HG03139 (cell line): Measurements from ENCODE around the gene GOLGB1.
A peak's percentile ranks its signal among the peaks of the same experiment; 100 is the strongest.
"Not testable (repeated sequence)": the region's sequence is repeated elsewhere in the genome, so short reads cannot be mapped to it uniquely, and the experiment has no call there.

Experiments used
- ATAC-seq: cut with Tn5 transposase; IDR thresholded peaks from one replicate; pipeline ENCODE4 v1.9.1; 2021; ENCODE audit not compliant: unreplicated experiment

Gene GOLGB1

GRCh38 chr3:121743106-121743505 is 6.4 kb downstream of the GOLGB1 start:
- not testable (repeated sequence) for ATAC-seq

- no peak for ATAC-seq
Observed at GRCh38 chr3:121740896-121741295, 8.6 kb downstream of the GOLGB1 start.

DNA sequence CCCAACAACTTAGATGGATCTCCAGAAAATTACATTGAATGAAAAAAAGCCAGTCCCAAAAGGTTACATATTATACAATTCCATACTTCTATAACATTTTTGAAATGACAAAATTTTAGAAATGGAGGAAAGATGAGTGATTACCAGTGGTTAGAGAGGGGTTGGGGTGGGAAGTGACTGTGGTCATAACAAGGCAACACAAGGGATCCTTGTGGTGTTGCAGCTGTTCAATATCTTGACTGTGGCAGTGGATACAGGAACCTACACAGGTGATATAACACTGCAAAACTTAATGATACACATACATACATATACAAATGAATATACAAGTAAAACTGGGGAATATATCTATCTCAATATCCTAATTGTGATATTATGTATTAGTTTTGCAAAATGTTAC is 9.6 kb downstream of the GOLGB1 start:
- ATAC-seq = no peak

GRCh38 chr3:121737644-121738043 is 11.9 kb downstream of the GOLGB1 start:
- ATAC-seq = no peak

DNA sequence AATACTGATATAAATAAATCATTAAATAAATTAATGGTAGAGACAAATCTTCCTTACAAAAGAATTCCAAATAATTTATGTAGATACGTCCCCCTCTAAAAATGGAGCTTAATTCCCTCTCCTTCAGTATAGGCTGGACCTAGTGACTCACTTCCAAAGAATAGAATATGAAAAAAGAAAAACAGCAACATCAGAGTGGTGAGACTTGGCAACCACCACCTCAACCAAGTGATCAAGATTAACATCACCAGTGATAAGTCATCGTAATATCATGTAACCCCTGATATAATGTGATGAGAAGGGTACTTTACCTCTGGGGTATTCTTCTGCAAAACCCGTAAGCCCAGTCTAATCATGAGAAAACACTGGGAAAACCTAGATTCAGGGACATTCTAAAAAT is 13.4 kb downstream of the GOLGB1 start:
- ATAC-seq = no peak

- peak; percentile 73 for ATAC-seq
Observed at GRCh38 chr3:121735047-121735696, 14.4 kb downstream of the GOLGB1 start.

DNA sequence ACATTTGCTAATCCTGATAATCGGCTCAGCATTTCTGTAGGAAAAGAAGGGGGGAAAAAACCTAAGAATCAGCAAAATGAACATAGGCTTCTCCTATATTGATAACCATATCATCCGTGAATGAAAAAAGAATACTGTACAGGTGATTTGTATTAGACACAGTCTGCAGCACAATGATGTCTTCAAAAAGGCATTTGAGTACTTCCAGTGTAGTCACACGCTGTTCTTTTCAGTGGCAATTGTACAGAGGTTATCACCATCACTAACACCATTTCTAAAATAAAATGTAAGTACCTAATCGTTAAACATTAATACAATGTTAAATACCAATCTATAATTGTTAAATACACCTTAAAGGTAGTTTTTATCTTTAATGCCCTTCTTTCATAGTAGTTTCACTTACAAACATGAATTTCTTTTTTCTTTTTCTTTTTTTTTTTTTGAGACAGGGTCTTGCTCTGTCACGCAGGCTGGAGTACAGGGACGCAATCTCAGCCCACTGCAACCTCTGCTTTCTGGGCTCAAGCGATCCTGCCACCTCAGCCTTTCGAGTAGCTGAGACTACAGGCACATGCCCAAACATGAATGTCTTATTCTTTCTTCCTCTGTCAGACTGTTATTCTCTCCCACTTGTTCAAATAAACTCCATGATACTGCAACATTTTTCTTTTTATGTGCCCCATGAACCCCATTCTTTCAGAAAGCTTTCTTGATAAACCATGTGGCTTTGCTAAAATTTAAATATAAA is 18.4 kb downstream of the GOLGB1 start:
- no peak for ATAC-seq

DNA sequence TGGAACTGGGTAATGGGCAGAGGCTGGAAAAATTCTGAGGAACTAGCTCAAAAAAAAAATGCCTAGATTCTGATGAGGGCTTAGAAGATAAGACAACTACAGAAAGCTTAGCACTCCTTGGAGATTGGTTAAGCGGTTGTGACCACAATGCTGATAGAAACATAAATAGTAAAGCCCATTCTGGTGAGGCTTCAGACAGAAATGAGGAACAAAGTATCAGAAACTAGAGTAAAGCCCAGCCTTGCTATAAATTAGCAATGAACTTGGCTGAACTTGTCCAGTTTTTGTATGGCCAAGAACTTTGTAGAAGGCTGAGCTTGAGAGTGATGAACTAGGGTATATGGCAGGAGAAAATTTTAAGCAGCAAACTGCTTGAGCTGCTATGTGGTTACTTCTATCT is 25.4 kb downstream of the GOLGB1 start:
- peak; percentile 88 for ATAC-seq

DNA sequence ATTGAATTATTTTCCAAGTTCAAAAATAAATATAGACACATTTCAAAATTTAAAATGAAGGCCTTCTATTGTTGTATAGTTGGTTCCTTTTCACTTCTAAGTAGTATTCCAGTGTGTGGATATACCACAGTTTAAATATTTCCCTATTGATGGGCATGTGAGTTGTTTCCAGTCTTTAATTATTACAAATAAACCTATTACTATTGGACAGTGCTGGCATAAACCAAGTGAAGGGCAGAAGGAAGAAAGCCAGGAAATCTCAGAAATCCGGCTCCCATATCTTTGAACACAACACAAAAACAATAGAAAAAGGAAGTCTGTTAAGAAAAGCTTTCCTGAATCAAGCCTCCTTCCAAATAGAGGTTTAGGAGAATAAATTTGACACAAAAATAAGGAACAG is 26.1 kb downstream of the GOLGB1 start:
- no peak for ATAC-seq

DNA sequence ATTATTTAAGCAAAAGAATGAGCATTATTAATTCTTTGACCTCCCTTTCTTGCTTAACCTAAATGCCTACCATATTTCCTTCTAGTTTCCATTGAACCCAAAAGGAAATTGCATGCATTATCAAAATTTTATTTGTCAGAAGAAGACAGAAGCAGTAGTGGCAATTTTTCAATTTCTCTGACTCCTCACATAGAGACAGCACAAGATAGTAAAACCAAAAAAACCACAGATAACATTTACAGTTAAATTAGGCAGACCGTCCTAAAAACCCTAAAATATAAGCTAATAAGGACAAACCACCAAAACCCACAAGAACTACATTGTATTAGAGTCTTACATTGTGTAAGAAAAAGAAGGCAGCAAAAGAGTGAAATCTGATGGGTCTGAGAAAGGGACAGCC is 27.1 kb downstream of the GOLGB1 start:
- ATAC-seq = no peak

DNA sequence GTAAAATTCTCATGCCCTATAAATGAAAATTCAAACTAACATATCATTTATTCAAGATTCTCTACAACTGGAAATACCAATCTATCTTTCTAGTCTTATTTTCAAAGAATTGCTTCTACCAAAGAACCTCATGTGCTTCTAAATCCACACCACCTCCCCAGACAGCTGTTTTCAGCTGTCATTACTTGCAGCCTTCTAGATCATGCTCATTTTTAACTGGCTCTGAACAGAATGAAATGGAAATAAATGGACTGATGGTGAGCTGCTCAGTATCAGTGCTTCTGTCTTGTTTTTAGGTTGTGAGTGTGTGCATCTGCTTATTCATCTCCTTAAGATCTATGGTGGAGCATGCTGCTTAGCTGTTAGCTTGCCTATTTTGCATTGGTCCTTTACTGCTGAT is 29.4 kb downstream of the GOLGB1 start:
- ATAC-seq = no peak

- ATAC-seq = no peak
Observed at GRCh38 chr3:121719423-121719822, 30.1 kb downstream of the GOLGB1 start.

DNA sequence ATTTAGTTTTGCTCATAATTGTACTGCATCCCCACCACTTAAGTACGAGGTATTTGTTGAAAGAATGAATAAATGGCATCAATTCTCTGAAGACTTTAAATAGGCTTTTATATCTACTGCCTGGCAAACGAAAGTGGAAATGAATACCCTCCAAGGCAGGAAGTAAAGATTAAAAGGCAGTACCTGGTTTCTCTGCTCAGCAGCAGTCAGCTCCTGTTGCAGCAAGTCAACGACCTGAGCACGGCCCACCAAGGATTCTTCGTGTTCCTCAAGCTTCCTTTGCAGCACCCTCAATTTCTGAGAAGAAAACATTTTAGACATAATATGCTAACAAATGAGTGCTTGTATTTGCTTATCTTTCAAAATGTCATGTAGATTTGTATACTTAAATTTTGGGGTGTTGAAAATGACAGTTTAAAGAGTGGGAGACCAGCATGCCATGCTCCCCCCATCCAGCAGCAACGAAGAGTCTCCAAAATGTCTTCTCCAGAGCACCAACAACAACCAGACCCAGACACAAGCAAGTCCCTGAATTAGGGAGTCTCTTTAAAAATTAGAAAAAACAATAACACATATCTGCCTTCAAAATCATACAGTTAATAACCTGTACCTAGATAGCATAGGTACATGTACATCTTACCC is 31.2 kb downstream of the GOLGB1 start:
- no peak for ATAC-seq

GRCh38 chr3:121710347-121710746 is 39.2 kb downstream of the GOLGB1 start:
- ATAC-seq = no peak

DNA sequence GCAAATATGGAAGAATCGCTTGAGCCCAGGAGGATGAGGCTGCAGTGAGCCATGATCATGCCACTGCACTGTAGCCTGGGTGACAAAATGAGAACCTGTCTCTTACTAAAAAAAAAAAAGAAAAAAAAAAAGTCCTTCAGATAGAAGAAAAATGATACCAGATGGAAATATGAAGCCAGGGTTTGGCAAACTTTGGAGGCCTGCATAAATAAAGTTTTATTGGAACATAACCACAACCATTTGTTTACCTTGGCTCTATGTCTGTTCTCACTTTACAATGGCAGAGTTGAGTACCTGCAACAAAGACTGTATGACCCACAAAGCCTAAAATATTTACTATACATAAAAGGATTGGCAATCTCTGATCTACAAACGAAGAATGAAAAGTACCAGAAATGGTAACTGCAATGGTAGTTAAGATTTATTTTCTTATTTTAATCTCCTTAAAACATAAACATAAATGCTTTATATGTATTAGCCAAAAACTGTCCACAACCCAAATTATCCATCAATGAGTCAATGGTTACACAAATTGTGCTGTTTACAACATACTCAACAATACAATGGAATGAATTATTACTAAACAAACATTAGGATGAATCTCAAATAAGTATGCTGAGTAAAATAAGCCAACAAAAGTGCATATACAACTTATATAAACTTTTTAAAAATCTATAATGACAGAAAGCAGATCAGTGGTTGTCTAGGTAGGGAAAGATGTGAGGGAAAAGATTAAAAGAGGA is 41.8 kb downstream of the GOLGB1 start:
- ATAC-seq = no peak

GRCh38 chr3:121705541-121705940 is 44.0 kb downstream of the GOLGB1 start:
- ATAC-seq = no peak

DNA sequence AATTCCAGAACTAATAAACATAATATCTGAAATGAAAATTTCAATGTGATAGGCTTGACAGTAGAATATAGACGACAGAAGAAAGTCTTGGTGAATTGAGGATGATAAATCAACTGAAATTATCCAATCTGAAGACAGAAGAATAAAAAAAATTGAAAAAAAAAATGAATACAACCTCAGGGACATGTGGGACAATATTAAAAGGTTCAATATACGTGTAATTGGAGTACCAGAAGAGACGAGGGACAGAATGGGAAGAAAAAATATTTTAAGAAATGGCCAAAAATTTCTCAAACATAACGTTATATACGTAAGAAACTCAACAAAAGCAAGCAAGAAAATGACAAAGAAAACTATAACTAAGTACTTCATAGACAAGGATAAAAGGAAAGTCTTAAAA is 45.6 kb downstream of the GOLGB1 start:
- no peak for ATAC-seq

DNA sequence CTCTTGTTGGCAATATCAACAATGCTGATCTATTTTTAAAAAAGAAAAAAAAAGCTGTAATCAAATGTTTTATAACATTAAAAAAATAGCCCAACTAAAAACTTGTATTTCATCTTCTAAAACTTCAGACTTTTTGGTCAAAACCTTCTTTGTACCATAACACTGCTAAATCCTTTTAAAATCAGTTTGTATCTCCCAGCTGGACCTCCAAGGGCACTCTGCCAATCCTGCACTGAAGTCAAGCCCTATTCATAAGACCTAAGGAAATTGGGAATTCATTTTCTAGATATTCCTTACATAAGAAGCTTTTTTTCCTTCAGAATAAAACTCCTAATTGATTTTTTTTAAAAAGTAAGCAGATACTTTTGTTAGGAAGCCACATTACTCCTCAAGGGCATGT is 50.6 kb downstream of the GOLGB1 start:
- no peak for ATAC-seq

- ATAC-seq = no peak
Observed at GRCh38 chr3:121698476-121698875, 51.1 kb downstream of the GOLGB1 start.

GRCh38 chr3:121696186-121696585 is 53.4 kb downstream of the GOLGB1 start:
- no peak for ATAC-seq

DNA sequence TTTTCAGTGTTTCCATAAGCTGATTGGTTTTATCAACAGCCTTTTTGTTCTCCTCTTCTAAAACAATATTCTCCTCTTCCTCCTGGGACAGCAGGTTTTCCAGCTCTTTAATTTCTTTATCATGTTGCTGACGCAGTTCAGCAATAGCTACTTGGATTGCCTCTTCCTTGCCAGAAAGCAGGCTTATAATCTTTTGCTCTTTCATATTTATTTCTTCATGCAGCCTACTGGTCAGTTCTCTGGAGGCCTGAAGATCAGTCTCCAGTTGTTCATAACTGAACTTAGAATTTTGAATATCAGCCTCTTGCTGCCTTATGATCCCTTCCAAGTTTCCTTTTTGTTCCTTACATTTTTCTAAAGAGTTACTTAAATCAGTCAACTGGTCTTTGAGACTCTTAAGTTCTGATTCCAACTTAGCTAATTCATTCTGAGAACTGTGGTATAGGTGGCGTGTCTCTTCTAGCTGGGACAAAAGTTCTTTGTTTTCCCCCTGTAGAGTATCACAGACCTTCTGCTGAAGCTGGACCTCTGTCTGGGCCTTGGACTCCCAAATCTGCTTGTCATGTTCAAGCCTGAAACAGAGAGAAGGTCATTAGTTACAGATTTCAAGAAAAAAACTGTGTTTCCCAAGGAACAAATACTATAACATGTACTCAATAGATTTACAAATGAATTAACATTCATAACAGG is 57.4 kb downstream of the GOLGB1 start:
- no peak for ATAC-seq
